Stimulated activated naive CD4-positive, alpha-beta T cell treated with Interleukin-2 at 50 U/mL for 16 hours (primary cell): ENCODE data around the gene NELFB.
"Not testable (repeated sequence)": the region's sequence is repeated elsewhere in the genome, so short reads cannot be mapped to it uniquely, and the experiment has no call there.

Experiments used
- DNase-seq: peaks from one replicate; lab custom pipeline; 2025; lab: John Stamatoyannopoulos, UW

Gene NELFB

DNA sequence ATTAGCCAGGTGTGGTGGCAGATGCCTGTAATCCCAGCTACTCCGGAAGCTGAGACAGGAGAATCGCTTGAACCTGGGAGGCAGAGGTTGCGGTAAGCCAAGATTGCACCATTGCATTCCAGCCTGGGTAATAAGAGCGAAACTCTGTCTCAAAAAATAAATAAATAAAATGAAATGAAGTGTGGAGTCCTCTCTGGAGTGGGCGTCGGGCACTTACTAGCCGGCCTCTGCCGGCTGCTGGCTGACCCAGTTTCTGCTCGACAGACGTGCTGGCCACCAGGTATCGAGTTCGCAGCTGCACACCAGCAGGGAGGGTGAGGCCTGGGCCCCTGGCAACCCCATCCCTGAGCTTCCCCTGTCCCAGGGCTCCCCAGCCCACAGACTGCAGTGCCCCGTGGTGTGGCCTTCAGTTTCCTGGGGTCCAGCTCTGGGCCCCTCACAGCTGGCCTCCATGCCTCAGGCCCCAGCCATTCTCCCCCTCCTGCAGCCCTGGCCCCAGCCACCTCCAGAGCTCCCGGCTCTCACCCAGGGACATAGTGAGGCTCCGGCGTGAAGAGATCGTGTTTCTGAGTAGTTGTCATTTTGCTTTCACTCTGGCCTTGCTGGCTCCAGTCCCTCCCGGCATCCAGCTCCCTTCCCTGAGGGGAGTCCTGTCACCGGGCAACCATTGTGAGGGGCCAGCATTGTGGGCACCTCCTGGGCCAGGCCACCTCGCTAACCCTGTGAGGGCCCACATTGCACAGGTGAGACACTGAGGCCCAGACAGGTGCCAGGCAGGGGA, 7.8 kb upstream of the NELFB start:
- no peak for DNase-seq

DNA sequence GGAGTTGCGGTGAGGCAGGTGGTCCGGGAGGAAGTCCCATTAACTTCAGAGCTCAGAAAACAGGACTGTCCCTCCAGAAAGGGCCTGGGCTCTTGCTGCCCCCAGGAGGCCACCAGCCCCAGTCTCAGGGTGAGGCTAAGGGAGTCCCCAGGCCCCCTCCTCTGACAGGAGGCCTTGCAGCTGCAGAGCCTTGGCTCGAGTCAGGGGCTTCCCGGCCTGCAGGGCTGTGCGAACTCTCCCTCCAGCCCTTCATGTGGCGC, 7.3 kb upstream of the NELFB start:
- no peak for DNase-seq

- DNase-seq, result no peak
Measured at GRCh38 chr9:137250329-137251193, 4.6 kb upstream of the NELFB start.

GRCh38 chr9:137251194-137251461, 4.0 kb upstream of the NELFB start, which contains the start of gene STPG3:
Gene STPG3 (plus strand): TSS chr9:137251286. CDS start chr9:137251287, 1 bp downstream.
- no peak for DNase-seq

GRCh38 chr9:137251490-137252268, 3.4 kb upstream of the NELFB start:
- DNase-seq, result no peak

DNA sequence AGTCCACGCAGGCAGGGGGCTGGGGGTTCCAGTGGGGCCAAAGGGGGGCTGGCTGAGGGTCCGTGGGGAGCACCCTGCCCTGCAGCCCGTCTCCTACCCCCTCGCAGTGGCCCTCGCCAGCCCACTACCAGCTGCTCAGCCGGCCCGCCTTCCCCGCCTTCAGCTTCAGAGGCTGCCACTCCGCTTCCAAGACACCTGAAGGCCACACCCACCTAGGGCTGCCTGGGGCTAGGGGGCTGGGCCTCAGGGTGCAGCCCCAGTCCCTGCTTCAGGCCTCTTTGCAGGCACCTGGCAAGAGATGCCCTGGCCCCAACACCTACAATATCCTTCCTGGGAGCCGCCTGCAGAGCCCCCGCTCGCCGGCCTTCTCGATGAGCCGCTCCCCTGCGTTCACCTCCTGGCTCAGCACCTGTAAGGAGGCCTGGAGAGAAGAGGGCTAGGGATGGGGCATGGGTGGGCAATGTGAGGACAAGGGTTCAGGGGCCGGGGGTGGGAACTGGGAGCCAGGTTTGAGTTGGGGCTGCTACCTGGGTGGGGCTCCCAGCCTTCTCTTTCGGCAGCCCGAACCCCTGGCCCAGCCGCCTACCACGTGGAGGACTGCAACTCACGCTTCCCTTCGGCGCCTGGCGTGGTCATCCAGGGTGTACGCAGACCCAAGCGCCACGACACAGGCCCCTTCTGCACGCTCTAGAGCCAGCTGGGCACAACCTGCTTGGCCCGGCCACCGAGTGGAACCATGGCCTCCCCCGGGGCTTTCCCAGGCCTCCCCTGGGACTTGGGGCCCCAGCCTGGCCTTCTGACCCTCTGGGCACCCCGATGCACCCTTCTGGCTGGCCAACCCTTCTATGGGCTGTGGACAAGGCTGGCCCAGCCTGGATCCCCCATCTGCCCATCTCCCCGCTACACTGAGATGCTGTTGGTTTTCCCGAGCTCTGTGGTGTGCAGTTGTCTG, 2.3 kb upstream of the NELFB start:
- DNase-seq, result no peak

DNA sequence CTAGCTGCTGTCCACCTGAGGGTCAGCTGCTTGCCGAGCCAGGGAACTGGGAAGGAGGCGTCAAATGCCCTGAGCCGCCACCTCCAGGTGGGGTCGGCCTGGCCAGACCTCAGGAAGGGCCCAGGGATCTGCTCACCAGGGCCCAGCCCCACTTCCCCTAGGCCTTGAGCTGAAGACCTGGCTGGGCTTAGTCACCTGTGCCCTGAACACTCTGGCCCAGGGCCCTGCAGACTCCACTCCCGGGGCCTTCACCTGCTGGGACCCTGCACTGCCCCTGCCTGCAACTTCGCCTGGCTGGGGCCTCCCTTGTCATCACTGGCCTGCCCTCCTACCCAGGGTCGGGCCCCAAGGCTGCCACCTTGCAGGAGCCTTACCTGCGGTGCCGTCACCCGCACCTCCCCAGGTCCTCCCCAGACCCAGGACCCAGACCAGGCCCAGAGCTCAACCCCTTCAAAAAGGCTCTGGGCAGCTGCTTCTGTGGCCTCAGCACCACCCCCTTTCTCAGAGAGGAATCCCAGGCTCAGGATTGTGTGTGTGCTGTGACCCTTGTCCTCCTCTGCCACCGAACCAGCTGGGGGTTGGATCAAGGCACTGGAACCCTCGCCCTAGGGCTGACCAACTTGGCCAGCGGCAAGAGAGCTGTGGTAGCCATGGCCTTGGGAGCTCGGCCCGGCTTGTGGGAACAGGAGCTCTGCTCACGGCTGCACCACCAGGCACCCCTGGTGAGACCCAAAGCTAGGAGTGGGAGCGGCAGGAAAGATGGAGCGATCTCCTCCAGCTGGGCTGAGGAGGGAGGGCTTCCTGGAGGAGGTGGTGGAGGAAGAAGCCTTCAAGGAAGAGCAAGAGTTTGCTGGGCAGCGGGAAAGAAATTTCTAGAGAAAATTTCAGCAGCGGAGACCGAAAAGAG, 1.2 kb upstream of the NELFB start:
- DNase-seq, result no peak

- no peak for DNase-seq
Measured at GRCh38 chr9:137255448-137256114, 454 bp downstream of the NELFB start.

- DNase-seq, result no peak
Measured at GRCh38 chr9:137256362-137256761, 1.2 kb downstream of the NELFB start.

DNA sequence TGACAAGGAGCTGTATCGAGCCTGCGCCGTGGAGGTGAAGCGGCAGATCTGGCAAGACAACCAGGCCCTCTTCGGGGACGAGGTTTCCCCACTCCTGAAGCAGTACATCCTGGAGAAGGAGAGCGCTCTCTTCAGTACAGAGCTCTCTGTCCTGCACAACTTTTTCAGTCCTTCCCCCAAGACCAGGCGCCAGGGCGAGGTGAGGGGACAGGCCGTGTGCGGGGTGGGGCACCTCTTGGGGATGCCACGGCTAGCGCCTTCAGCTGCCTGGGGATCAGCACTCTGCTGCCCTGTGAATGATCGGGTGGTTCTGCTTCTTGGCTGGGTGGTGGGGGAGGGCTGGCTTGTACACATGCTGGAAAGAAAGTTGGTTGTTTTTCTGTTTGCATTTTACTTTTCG, 1.7 kb downstream of the NELFB start:
- DNase-seq, result no peak

DNA sequence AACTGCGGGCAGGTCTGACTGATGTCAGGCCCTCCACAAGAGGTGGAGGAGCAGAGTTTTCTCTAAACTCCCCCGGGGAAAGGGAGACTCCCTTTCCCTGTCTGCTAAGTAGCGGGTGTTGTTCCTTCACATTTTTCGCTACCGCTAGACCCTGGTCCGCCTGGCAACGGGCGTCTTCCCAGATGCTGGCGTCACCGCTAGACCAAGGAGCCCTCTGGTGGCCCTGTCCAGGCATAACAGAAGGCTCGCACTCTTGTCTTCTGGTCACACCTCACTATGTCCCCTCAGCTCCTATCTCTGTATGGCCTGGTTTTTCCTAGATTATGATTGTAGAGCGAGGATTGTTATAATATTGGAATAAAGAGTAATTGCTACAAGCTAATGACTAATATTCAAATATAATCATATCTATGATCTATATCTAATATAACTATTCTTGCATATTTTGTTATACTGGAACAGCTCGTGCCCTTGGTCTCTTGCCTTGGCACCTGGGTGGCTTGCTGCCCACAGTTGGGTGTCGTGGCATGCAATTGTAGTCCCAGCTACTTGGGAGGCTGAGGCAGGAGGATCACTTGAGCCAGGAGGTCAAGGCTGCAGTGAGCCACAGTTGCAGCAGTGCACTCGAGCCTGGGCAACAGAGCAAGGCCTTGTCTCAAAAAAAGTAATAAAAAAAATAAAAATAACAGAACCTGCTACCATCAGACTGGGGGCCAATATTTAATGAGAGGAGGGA, 7.2 kb downstream of the NELFB start:
- DNase-seq, result not testable (repeated sequence)

- DNase-seq, result no peak
Measured at GRCh38 chr9:137262909-137263285, 7.8 kb downstream of the NELFB start.

DNA sequence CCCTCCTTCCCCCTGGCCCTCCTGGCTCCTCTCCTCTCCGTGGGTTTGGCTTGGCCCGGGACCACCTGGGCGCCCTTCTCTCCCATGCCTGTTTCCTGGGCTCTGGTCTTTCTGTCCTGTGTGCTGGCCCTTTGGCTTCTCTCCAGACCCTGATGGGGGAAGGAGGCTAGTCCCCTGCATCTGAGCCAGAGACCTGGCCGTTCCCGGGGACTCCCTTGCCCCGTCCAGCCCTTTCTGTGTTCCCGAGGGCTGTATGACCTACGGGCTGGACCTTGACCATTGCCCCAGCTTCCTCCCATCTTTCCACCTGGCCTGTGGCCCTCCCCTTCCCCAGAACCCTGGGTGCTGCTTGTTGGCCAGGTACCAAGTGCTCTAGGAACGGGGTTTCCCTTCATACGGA, 8.4 kb downstream of the NELFB start:
- DNase-seq, result no peak

DNA sequence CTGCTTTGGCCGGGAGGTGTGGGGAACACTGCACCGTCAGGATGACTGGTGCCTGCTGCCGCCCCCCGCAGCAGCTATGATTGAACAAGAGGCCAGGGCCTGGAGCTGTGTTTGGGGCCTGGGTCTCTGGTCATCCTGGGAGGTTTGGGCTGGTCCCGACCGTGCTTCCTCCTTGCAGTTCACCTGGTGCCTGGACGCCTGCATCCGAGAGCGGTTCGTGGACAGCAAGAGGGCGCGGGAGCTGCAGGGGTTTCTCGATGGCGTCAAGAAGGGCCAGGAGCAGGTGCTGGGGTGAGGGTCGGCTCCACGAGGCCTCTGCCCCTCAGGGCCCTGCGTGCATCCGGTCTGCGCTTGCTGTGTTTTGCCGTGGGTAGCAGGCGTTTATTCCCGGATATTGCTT, 8.9 kb downstream of the NELFB start:
- DNase-seq, result no peak

- no peak for DNase-seq
Measured at GRCh38 chr9:137265496-137266161, 10.5 kb downstream of the NELFB start.

DNA sequence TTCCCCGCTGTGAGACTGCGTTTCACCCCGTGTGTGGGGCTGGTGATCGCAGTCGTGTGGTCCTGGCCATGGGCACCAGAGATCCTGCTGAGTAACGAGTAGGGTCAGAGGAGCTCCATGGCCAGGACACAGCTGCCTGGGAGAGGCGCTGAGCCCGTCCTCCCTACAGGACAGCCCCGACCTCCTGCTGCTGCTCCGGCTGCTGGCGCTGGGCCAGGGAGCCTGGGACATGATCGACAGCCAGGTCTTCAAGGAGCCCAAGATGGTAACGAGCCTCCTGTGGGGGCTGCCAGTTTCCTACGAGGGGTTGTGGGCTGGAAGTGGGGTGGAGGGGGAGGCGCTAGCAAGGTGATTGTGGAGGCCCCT, 11.0 kb downstream of the NELFB start:
- no peak for DNase-seq

- DNase-seq, result no peak
Measured at GRCh38 chr9:137266585-137267453, 11.7 kb downstream of the NELFB start.

DNA sequence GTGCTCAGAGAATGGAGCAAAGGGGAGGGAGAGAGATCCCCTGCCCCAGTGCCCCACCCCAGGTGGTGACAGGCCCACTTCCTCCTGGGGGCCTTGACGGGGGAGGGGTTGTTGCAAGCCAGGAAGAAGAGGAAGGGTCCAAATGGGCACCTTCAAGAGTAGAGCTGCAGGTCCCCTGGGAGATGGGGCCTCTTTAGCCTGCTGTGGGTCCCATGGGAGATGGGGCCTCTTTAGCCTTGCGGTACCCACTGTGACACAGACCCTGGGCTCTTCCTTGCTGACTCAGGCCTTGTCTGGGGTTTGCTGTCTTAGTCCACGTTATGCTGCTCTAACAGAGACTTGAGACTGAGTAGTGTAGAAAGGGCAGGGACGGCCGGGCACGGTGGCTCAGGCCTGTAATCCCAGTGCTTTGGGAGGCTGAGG, 12.8 kb downstream of the NELFB start:
- no peak for DNase-seq
